K562 (cell line): ENCODE data around the gene AGO1. TPM values are rescaled to one million over a fixed set of nuclear protein-coding genes. Genes with fewer than 3 reads are reported as not detected.
A peak's percentile ranks its signal among the peaks of the same experiment; 100 is the strongest.

Experiments
- polyA plus RNA-seq, 8 experiments: library from polyadenylated mRNA; depleted of rRNA in 4 of 8; stranded (reverse) in 5 of 8; unstranded in 3 of 8; fragments of >200 nt; fragmentation: Nextera tagmentation in 2 of 8; fragmentation: Illumina TruSeq in 1 of 8; extraction: Ambion mirVana in 2 of 8; extraction: Trizol in 1 of 8; gene quantifications; 2 replicates each; pipeline versions ENCODE4 v1.2.1 to v1.2.3, GENCODE V29; 2011 to 2014; ENCODE audit warnings: inconsistent platforms in 1 of 8, missing spikeins in 1 of 8
- total RNA-seq, 7 experiments: library from RNA; depleted of rRNA in 6 of 7; stranded (reverse); fragments of >200 nt in 6 of 7; fragmentation: Illumina TruSeq in 2 of 7; extraction: Trizol in 2 of 7; gene quantifications; 2 replicates each; pipeline versions ENCODE4 v1.2.1 to v1.2.3, GENCODE V29; 2011 to 2021; ENCODE audit warnings: low replicate concordance in 1 of 7
- TF ChIP-seq, protein P1 (sequence below), 2 experiments: fragments of 450-650 bp in 1 of 2; sonication (generic) in 1 of 2; formaldehyde crosslinking in 1 of 2; IDR thresholded peaks; 2 replicates each; pipeline versions ENCODE4 v1.7.1 to v1.9.0; 2016 to 2022; ENCODE audit warnings: inconsistent platforms in 1 of 2, mild to moderate bottlenecking in 1 of 2, missing genetic modification reagents in 1 of 2

The AGO1 gene
- total and polyA plus RNA-seq, 9 of the 15 experiments (the other 6 are each of a cell fraction or from before 2014, with no cell fraction given): 7.3 to 64.2 (median 26.0) TPM

- TF ChIP-seq, protein P1, sequence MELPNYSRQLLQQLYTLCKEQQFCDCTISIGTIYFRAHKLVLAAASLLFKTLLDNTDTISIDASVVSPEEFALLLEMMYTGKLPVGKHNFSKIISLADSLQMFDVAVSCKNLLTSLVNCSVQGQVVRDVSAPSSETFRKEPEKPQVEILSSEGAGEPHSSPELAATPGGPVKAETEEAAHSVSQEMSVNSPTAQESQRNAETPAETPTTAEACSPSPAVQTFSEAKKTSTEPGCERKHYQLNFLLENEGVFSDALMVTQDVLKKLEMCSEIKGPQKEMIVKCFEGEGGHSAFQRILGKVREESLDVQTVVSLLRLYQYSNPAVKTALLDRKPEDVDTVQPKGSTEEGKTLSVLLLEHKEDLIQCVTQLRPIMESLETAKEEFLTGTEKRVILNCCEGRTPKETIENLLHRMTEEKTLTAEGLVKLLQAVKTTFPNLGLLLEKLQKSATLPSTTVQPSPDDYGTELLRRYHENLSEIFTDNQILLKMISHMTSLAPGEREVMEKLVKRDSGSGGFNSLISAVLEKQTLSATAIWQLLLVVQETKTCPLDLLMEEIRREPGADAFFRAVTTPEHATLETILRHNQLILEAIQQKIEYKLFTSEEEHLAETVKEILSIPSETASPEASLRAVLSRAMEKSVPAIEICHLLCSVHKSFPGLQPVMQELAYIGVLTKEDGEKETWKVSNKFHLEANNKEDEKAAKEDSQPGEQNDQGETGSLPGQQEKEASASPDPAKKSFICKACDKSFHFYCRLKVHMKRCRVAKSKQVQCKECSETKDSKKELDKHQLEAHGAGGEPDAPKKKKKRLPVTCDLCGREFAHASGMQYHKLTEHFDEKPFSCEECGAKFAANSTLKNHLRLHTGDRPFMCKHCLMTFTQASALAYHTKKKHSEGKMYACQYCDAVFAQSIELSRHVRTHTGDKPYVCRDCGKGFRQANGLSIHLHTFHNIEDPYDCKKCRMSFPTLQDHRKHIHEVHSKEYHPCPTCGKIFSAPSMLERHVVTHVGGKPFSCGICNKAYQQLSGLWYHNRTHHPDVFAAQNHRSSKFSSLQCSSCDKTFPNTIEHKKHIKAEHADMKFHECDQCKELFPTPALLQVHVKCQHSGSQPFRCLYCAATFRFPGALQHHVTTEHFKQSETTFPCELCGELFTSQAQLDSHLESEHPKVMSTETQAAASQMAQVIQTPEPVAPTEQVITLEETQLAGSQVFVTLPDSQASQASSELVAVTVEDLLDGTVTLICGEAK (IDR thresholded peaks at IDR 0.05): 0 out of 2 replicates have a peak, but pooled peaks have one; percentile 8
- TF ChIP-seq, protein P1 (CRISPR knock-in tag; IDR thresholded peaks at IDR 0.05): no peak
- TF ChIP-seq, all 486 proteins: peak for 6
Observed at GRCh38 chr1:35887508-35887907, 4.5 kb downstream of the AGO1 start (continued).
